ENCODE data around the gene MRTFB. TPM values are rescaled to one million over a fixed set of nuclear protein-coding genes. Genes with fewer than 3 reads are reported as not detected.

The MRTFB gene
- total RNA-seq, 2 experiments from 2014 or later, result 18.0 to 19.4 TPM

DNA sequence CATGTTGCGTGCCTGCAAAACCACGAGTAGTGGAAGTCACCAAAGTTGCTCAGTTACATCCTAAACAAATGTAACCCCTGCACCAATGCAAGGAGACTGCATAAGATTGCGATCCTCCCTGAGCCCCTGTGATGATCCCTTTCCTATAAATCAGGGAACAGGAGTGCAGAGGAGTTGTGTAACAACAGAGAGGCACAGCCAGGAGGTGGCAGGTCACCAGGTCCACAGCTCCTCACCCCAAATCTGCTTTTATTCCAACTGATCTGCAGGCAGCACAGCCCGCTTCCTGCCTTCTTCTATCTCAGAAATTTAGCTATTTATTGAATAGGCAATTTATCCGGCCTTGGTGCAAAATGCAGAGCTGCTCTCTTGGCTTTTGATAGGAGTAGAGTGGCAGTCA lies 36.0 kb upstream of the MRTFB start:
- Histone ChIP-seq H3K4me1 (ENCODE audit: insufficient read depth, low read length) (no peaks in the 10 kb centered on the region), H3K4me3 (ENCODE audit: low read length) (no peak overlapping the region), H3K36me3 (ENCODE audit: insufficient read depth, low read length) (no peaks in the 10 kb centered on the region), H3K9me3 (ENCODE audit: control insufficient read depth in 1 of 2, insufficient read depth in 1 of 2, low read length in 2 of 2) (no peaks in the 10 kb centered on the region), H3K27ac (ENCODE audit: low read depth in 1 of 2, low read length in 2 of 2) (no peak overlapping the region), H3K27me3 (ENCODE audit: control insufficient read depth in 1 of 2, insufficient read depth in 2 of 2, low read length in 2 of 2) (no peaks in the 10 kb centered on the region)
- intact Hi-C loops (cut with DNase I, micrococcal nuclease), result no loop called here
- no peak overlapping the region for H3K4me3 Mint-ChIP-seq
- CTCF ChIA-PET, result no interaction called here
- ATAC-seq (ENCODE audit: poor library complexity) (no peak), DNase-seq (no peak)
- H3K9me3 Mint-ChIP-seq, result peaks cover 6% of the 10 kb centered on the region
- POLR2A ChIA-PET, result no interaction called here
- H3K27ac Mint-ChIP-seq, result no peak overlapping the region
- TF ChIP-seq, protein P1, sequence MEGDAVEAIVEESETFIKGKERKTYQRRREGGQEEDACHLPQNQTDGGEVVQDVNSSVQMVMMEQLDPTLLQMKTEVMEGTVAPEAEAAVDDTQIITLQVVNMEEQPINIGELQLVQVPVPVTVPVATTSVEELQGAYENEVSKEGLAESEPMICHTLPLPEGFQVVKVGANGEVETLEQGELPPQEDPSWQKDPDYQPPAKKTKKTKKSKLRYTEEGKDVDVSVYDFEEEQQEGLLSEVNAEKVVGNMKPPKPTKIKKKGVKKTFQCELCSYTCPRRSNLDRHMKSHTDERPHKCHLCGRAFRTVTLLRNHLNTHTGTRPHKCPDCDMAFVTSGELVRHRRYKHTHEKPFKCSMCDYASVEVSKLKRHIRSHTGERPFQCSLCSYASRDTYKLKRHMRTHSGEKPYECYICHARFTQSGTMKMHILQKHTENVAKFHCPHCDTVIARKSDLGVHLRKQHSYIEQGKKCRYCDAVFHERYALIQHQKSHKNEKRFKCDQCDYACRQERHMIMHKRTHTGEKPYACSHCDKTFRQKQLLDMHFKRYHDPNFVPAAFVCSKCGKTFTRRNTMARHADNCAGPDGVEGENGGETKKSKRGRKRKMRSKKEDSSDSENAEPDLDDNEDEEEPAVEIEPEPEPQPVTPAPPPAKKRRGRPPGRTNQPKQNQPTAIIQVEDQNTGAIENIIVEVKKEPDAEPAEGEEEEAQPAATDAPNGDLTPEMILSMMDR (IDR thresholded peaks at IDR 0.05), result no peak
- no peaks in the 10 kb centered on the region for H3K27me3 Mint-ChIP-seq
- no peaks in the 10 kb centered on the region for H3K36me3 Mint-ChIP-seq (ENCODE audit: low read depth)
- no peaks in the 10 kb centered on the region for H3K4me1 Mint-ChIP-seq (ENCODE audit: low read depth)

DNA sequence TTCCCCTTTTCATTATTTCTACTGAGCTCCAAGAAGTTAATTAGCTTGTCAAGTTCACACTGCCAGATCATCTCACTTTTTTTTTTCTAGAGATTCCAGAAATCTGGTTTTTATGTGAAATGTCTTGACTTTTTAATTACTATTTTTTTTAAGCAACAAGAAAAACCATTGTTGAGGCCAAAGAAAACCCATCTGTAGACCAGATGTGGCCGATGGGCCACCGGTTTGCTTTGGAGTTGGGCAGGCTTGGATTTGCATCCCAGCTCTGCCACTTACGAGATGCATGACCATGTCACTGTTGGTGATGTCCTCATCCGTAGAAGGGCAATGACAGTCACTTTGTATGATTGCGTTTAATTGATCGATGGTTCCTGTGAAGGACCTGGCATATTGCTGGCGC lies 34.2 kb upstream of the MRTFB start:
- POLR2A ChIA-PET, result no interaction called here
- Mint-ChIP-seq H3K4me3 (no peak overlapping the region), H3K27ac (no peak overlapping the region), H3K36me3 (ENCODE audit: low read depth) (no peaks in the 10 kb centered on the region), H3K27me3 (no peaks in the 10 kb centered on the region), H3K4me1 (ENCODE audit: low read depth) (peaks cover 4% of the 10 kb centered on the region), H3K9me3 (peaks cover 6% of the 10 kb centered on the region)
- no peaks in the 10 kb centered on the region for H3K4me1 ChIP-seq (ENCODE audit: insufficient read depth, low read length)
- H3K27ac ChIP-seq (ENCODE audit: low read depth in 1 of 2, low read length in 2 of 2), result no peak overlapping the region
- no peak for ATAC-seq (ENCODE audit: poor library complexity)
- no peaks in the 10 kb centered on the region for H3K9me3 ChIP-seq (ENCODE audit: control insufficient read depth in 1 of 2, insufficient read depth in 1 of 2, low read length in 2 of 2)
- CTCF ChIA-PET, result no interaction called here
- TF ChIP-seq, protein P1 (IDR thresholded peaks at IDR 0.05), result no peak
- intact Hi-C loops (cut with DNase I, micrococcal nuclease), result no loop called here
- no peak for DNase-seq
- no peaks in the 10 kb centered on the region for H3K36me3 ChIP-seq (ENCODE audit: insufficient read depth, low read length)
- H3K27me3 ChIP-seq (ENCODE audit: control insufficient read depth in 1 of 2, insufficient read depth in 2 of 2, low read length in 2 of 2), result no peaks in the 10 kb centered on the region
- H3K4me3 ChIP-seq (ENCODE audit: low read length), result no peak overlapping the region

DNA sequence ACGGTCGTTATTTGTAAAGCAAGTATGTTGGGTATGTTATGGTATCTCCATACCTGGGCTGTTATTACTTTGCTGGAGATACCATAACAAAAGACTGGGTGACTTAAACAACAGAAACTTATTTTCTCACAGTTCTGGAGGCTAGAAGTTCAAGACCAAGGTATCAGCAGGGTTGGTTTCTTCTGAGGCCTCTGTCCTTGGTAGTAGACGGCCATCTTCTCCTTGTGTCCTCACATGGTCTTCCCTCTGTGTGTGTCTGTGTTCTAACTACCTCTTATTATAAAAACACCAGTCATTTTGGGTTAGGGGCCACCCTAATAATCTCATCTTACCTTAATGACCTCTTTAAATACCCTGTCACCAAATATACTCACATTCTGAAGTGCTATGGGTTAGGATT lies 33.2 kb upstream of the MRTFB start:
- H3K27me3 ChIP-seq (ENCODE audit: control insufficient read depth in 1 of 2, insufficient read depth in 2 of 2, low read length in 2 of 2), result no peaks in the 10 kb centered on the region
- peaks cover 4% of the 10 kb centered on the region for H3K4me1 Mint-ChIP-seq (ENCODE audit: low read depth)
- ChIA-PET POLR2A (no interaction called here), CTCF (no interaction called here)
- no peaks in the 10 kb centered on the region for H3K36me3 Mint-ChIP-seq (ENCODE audit: low read depth)
- DNase-seq, result no peak
- no peaks in the 10 kb centered on the region for H3K36me3 ChIP-seq (ENCODE audit: insufficient read depth, low read length)
- no peak overlapping the region for H3K4me3 ChIP-seq (ENCODE audit: low read length)
- peaks cover 6% of the 10 kb centered on the region for H3K9me3 Mint-ChIP-seq
- H3K27ac ChIP-seq (ENCODE audit: low read depth in 1 of 2, low read length in 2 of 2), result no peak overlapping the region
- H3K9me3 ChIP-seq (ENCODE audit: control insufficient read depth in 1 of 2, insufficient read depth in 1 of 2, low read length in 2 of 2), result no peaks in the 10 kb centered on the region
- H3K27ac Mint-ChIP-seq, result no peak overlapping the region
- no peak for ATAC-seq (ENCODE audit: poor library complexity)
- no peaks in the 10 kb centered on the region for H3K4me1 ChIP-seq (ENCODE audit: insufficient read depth, low read length)
- TF ChIP-seq, protein P1 (IDR thresholded peaks at IDR 0.05), result no peak
- intact Hi-C loops (cut with DNase I, micrococcal nuclease), result no loop called here
- H3K27me3 Mint-ChIP-seq, result no peaks in the 10 kb centered on the region
- no peak overlapping the region for H3K4me3 Mint-ChIP-seq
